Neural crest cell (in vitro differentiated cells): ENCODE measurements around the gene RELL1. TPM values are rescaled to one million over a fixed set of nuclear protein-coding genes. Genes with fewer than 3 reads are reported as not detected.

Experiments used
- DNase-seq: peaks from one replicate; pipeline ENCODE4 v3.0.0; 2021; ENCODE audit warnings: low read depth, mixed read lengths, low spot score
- H3K27ac Mint-ChIP-seq: one replicate; pipeline ENCODE4 v1.8.0; 2021; ENCODE audit warnings: mild to moderate bottlenecking, mixed read lengths; ENCODE audit not compliant: unreplicated experiment
- H3K27me3 Mint-ChIP-seq: 2 replicates; pipeline ENCODE4 v1.8.0; 2021; ENCODE audit warnings: low read depth, mild to moderate bottlenecking, mixed read lengths
- H3K36me3 Mint-ChIP-seq: 2 replicates; pipeline ENCODE4 v1.8.0; 2021; ENCODE audit warnings: low read depth, mild to moderate bottlenecking, mixed read lengths
- H3K4me1 Mint-ChIP-seq: 2 replicates; pipeline ENCODE4 v1.8.0; 2021; ENCODE audit warnings: mixed read lengths
- H3K4me3 Mint-ChIP-seq: one replicate; pipeline ENCODE4 v1.8.0; 2021; ENCODE audit warnings: mild to moderate bottlenecking, mixed read lengths
- H3K9me3 Mint-ChIP-seq: 2 replicates; pipeline ENCODE4 v1.8.0; 2021; ENCODE audit warnings: mixed read lengths
- total RNA-seq: library from RNA; stranded (reverse); gene quantifications from 2 replicates; pipeline ENCODE4 v1.2.1, GENCODE V29; 2021
- TF ChIP-seq, protein P1 (sequence below): fragments of 200-600 bp; sonication (generic); conservative IDR thresholded peaks from 2 replicates; pipeline ENCODE4 v1.5.0; 2021; ENCODE audit warnings: antibody characterized with exemption, mild to moderate bottlenecking

The RELL1 gene
- total RNA-seq, 1 donor from 2014 or later: 30.3 TPM

DNA sequence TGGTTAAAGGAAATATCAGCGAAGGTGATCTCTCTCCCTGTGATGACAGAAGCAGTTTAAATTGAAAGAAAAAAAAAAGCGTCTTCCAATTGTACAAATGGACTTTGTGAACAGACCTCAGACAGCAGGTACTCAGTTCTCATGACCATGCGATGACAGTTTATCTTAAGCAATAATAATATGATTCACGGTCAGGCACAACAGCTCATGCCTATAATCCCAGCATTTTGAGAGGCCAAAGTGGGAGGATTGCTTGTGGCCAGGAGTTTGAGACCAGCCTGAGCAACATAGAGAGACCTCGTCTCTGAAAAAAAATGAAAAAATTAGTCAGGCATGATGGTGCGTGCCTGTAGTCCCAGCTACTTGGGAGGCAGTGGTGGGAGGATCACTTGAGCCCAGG lies 51.0 kb downstream of the RELL1 start:
- peaks cover 8% of the 10 kb centered on the region for H3K4me1 Mint-ChIP-seq
- no peak for DNase-seq
- H3K9me3 Mint-ChIP-seq: no peaks in the 10 kb centered on the region
- H3K36me3 Mint-ChIP-seq: peaks cover 20% of the 10 kb centered on the region
- no peak overlapping the region for H3K4me3 Mint-ChIP-seq
- H3K27me3 Mint-ChIP-seq: no peaks in the 10 kb centered on the region
- TF ChIP-seq, protein P1, sequence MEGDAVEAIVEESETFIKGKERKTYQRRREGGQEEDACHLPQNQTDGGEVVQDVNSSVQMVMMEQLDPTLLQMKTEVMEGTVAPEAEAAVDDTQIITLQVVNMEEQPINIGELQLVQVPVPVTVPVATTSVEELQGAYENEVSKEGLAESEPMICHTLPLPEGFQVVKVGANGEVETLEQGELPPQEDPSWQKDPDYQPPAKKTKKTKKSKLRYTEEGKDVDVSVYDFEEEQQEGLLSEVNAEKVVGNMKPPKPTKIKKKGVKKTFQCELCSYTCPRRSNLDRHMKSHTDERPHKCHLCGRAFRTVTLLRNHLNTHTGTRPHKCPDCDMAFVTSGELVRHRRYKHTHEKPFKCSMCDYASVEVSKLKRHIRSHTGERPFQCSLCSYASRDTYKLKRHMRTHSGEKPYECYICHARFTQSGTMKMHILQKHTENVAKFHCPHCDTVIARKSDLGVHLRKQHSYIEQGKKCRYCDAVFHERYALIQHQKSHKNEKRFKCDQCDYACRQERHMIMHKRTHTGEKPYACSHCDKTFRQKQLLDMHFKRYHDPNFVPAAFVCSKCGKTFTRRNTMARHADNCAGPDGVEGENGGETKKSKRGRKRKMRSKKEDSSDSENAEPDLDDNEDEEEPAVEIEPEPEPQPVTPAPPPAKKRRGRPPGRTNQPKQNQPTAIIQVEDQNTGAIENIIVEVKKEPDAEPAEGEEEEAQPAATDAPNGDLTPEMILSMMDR: no peak
- H3K27ac Mint-ChIP-seq: no peak overlapping the region

DNA sequence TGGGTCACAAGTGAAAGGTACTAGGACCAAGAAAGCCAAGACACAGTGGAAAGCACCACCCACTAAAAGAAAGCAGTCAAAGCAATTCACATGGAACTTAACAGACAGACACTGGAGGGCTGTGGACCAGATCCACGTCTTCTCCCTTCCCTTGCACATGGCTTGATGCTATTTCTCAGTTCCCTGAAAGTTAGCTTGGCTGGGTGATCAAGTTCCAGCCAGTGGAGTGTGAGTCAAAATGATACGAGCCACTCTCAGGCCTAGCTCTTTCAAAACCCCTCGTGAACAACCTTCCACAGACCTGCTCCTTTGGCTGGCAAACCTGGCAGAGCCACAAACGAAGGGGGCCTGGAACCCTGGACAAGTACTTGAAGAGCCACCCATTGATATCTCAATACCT lies 52.0 kb downstream of the RELL1 start:
- peaks cover 13% of the 10 kb centered on the region for H3K4me1 Mint-ChIP-seq
- TF ChIP-seq, protein P1: no peak
- H3K36me3 Mint-ChIP-seq: peaks cover 26% of the 10 kb centered on the region
- no peaks in the 10 kb centered on the region for H3K27me3 Mint-ChIP-seq
- no peak overlapping the region for H3K4me3 Mint-ChIP-seq
- H3K27ac Mint-ChIP-seq: no peak overlapping the region
- H3K9me3 Mint-ChIP-seq: no peaks in the 10 kb centered on the region
- DNase-seq: no peak

DNA sequence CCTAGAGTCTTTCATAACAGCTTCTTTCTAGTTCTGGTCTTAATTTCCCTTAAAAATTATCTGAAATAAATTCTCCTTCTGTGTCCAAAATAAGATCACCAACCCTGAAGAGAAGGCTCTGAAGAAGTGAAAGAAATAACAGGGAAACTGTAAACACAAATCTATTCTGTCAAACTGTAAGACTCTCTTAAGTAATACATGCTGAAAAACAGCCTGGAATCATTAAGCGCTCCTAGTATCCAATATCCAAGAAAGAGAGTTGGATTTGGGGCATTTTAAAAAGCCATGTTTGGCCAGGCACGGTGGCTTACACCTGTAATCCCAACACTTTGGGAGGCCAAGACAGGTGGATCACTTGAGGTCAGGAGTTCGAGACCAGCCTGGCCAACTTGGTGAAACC lies 53.3 kb downstream of the RELL1 start:
- TF ChIP-seq, protein P1: no peak
- Mint-ChIP-seq H3K36me3 (peaks cover 33% of the 10 kb centered on the region), H3K27me3 (no peaks in the 10 kb centered on the region), H3K4me3 (no peak overlapping the region), H3K27ac (no peak overlapping the region), H3K4me1 (peaks cover 27% of the 10 kb centered on the region), H3K9me3 (no peaks in the 10 kb centered on the region)
- no peak for DNase-seq

DNA sequence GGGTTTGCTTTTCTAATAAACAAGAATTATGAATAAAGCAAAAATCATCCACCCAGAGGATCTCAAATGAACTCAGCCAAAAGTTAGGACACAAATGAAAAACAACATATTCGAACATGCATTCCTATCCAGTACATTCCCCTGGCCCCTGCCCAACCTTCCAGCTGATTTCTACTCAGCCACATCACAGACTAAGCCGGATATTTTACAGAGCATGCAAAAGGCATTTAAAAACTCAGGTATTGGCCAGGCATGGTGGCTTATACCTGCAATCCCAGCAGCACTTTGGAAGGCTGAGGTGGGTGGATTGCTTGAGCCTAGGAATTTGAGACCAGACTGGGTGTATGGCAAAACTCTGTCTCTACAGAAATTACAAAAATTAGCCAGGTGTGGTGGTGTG lies 54.6 kb downstream of the RELL1 start:
- no peak for DNase-seq
- H3K4me1 Mint-ChIP-seq: peaks cover 40% of the 10 kb centered on the region
- H3K36me3 Mint-ChIP-seq: peaks cover 33% of the 10 kb centered on the region
- H3K27me3 Mint-ChIP-seq: no peaks in the 10 kb centered on the region
- no peaks in the 10 kb centered on the region for H3K9me3 Mint-ChIP-seq
- H3K27ac Mint-ChIP-seq: no peak overlapping the region
- no peak overlapping the region for H3K4me3 Mint-ChIP-seq
- TF ChIP-seq, protein P1: no peak

DNA sequence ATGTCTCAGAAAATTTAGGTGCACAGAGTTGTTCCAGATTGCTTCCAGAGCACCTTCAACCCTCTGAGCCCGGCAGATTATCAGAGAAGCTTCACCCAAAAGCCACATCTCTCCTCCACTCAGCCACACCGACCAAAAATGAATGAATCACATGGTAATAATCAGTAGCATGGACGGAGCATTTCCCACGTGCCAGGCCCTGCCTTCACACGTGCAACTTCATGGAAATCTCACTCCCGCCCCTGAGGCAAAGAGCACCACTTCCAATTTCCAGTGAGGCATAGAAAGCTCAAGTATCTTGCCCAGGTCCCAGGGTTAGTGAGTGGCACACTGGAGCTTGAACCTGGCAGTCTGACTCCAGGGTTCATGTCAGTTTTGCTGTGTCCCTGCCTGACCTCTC lies 56.5 kb downstream of the RELL1 start:
- H3K27ac Mint-ChIP-seq: no peak overlapping the region
- TF ChIP-seq, protein P1: no peak
- no peaks in the 10 kb centered on the region for H3K9me3 Mint-ChIP-seq
- peaks cover 35% of the 10 kb centered on the region for H3K4me1 Mint-ChIP-seq
- peaks cover 30% of the 10 kb centered on the region for H3K36me3 Mint-ChIP-seq
- no peak overlapping the region for H3K4me3 Mint-ChIP-seq
- DNase-seq: no peak
- H3K27me3 Mint-ChIP-seq: no peaks in the 10 kb centered on the region
